ENCODE data around the gene MPC1.
"Not testable (repeated sequence)": the region's sequence is repeated elsewhere in the genome, so short reads cannot be mapped to it uniquely, and the experiment has no call there.

The MPC1 gene

DNA sequence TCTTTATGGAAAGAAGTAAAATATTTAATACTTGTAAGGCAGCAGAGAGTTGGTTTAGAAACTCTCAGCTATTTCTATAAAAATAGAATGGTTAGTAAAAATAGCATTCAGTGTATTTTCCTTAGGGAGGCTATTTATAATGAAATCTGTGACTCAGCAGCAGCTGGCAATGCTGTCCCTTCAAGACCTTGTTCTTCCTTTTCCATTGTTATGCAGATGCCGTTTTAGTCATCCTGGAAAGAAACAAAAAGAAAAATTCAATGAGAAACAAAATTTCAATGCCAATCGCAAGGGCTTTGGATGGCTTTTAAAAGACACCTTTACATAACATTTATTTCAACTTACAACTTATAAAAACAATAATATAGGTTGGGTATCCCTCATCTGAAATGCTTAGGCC, 17.5 kb downstream of the MPC1 start:
- no peak for DNase-seq (ENCODE audit: low read depth in 1 of 2, low spot score in 1 of 2)
- in situ Hi-C loops (cut with HindIII; ENCODE audit: low pct_unique_long_range_greater_than_20kb, low sequenced_read_pairs): no loop called here
- TF ChIP-seq JUND (IDR thresholded peaks at IDR 0.05; ENCODE audit: low read depth): no peak

- in situ Hi-C loops (cut with HindIII; ENCODE audit: low pct_unique_long_range_greater_than_20kb, low sequenced_read_pairs): no loop called here
- DNase-seq (ENCODE audit: low read depth in 1 of 2, low spot score in 1 of 2): no peak
- no peak for TF ChIP-seq JUND (IDR thresholded peaks at IDR 0.05; ENCODE audit: low read depth)
Observed at GRCh38 chr6:166364456-166364855, 18.3 kb downstream of the MPC1 start.

DNA sequence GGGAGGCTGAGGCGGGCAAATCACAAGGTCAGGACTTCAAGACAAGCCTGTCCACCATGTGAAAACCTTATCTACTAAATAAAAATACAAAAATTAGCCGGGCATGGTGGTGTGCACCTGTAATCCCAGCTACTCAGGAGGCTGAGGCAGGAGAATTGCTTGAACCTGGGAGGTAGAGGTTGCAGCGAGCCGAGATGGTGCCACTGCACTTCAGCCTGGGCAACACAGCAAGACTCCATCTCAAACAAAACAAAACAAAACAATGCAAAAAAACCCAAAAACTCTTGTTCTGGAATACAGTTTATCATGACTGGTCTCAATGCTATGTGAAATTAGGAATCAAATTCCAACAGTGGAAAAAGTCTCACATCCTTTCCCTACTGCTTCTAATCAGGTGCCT, 20.3 kb downstream of the MPC1 start:
- in situ Hi-C loops (cut with HindIII; ENCODE audit: low pct_unique_long_range_greater_than_20kb, low sequenced_read_pairs); DNase-seq (ENCODE audit: low read depth in 1 of 2, low spot score in 1 of 2): not testable (repeated sequence)

- TF ChIP-seq JUND (IDR thresholded peaks at IDR 0.05; ENCODE audit: low read depth): no peak
- in situ Hi-C loops (cut with HindIII; ENCODE audit: low pct_unique_long_range_greater_than_20kb, low sequenced_read_pairs): no loop called here
- DNase-seq (ENCODE audit: low read depth in 1 of 2, low spot score in 1 of 2): peak in 1 of 2 experiments; percentile 34
Observed at GRCh38 chr6:166361077-166361429, 21.7 kb downstream of the MPC1 start.

DNA sequence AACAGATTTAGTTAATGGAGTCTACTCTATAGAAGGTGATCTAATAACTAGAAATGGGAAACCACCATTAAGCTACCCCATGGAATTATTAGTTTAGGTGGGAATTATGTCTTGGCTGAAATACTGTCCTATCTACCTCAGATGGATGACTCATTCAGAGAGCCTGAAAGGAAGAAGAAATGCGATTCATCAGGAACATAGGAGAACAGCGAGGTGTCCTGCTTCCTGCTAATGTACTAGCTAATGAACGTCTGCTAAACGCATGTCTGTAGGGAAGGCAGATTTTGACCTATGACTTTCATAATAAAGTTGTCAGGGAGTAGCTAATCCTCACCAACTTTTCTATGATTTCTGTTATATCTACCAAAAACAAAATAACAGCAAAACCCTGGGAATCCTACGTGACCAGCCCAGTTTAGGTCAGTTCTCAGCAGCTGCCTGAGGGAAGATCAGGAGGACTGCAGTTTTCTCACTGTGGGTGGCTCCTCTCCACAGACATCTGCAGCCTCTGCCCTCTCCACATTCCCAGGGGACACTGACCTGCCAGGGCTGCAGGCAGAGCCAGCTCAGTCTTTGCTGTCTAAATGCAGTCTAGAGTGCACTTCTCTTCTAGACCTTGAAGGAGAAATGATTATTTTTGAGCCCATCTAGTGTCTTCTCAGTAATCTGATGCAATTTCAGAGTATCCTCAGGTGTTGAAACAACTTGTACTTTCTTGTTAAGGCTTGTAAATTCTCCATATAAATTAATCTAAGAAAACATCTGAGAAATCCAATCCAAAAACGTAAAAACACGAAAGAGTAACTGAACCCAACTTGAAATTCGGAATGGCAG, 22.3 kb downstream of the MPC1 start:
- no peak for TF ChIP-seq JUND (IDR thresholded peaks at IDR 0.05; ENCODE audit: low read depth)
- in situ Hi-C loops (cut with HindIII; ENCODE audit: low pct_unique_long_range_greater_than_20kb, low sequenced_read_pairs): no loop called here
- no peak for DNase-seq (ENCODE audit: low read depth in 1 of 2, low spot score in 1 of 2)

DNA sequence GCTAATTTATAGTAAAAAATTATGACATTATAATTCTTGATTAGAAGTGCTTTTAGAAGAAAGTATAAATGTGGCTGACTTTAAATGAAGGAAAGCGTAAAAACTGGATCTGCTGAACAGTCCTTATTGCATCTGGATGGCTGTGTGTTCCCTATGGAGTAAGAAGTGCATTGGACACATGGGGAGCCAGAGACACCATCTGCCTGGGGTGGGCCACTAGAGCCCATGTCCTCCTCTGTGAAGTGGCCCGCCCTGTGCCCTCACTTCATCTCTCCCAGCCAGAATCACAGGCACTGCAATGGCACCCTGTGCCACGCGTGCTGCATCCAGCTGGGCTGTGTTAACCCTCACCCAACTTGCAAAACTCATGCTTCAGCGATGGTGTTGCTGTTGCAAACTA, 27.2 kb downstream of the MPC1 start:
- DNase-seq (ENCODE audit: low read depth in 1 of 2, low spot score in 1 of 2): no peak
- no peak for TF ChIP-seq JUND (IDR thresholded peaks at IDR 0.05; ENCODE audit: low read depth)
- in situ Hi-C loops (cut with HindIII; ENCODE audit: low pct_unique_long_range_greater_than_20kb, low sequenced_read_pairs): no loop called here

DNA sequence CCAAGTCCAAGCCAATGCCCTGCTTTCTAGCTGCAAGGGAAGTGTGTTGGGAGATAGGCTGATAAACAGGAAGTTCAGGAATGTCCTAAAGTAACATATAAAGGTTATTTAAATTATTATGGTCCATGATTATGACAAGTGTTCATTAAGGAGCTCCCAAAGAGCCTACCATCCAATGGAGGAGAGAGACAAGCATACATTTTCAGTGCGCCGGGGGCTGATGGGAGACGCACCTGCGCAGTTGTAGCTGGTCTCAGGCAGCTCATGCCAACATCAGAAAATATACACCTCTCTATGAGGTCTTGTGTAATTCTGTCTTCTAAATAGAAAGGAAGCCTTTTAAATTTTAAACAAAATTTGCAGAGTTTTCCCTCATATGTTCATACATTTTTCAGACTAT, 27.8 kb downstream of the MPC1 start:
- DNase-seq (ENCODE audit: low read depth in 1 of 2, low spot score in 1 of 2): no peak
- in situ Hi-C loops (cut with HindIII; ENCODE audit: low pct_unique_long_range_greater_than_20kb, low sequenced_read_pairs): no loop called here
- TF ChIP-seq JUND (IDR thresholded peaks at IDR 0.05; ENCODE audit: low read depth): no peak

GRCh38 chr6:166354143-166354542, 28.6 kb downstream of the MPC1 start:
- in situ Hi-C loops (cut with HindIII; ENCODE audit: low pct_unique_long_range_greater_than_20kb, low sequenced_read_pairs): no loop called here
- DNase-seq (ENCODE audit: low read depth in 1 of 2, low spot score in 1 of 2): no peak
- TF ChIP-seq JUND (IDR thresholded peaks at IDR 0.05; ENCODE audit: low read depth): no peak

DNA sequence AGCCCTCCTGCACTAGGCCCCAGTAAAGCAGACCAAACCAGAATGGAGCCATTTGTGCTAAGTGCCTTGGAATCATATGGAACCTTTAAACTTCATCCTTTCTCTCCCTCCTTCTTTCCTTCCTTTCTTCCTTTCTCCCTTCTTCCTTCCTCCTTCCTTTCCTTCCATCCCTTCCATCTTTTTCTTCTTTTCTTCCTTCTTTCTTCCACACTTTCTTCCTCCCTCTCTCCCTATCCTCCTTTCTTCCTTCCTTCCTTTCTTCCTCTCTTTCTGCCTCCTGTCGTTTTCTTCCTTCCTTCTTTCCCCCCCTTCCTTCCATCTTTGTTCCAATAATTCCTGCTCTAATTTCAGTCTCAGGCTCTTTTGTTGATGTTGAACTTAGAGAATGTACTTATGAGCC, 29.2 kb downstream of the MPC1 start:
- DNase-seq (ENCODE audit: low read depth in 1 of 2, low spot score in 1 of 2): no peak
- in situ Hi-C loops (cut with HindIII; ENCODE audit: low pct_unique_long_range_greater_than_20kb, low sequenced_read_pairs): no loop called here
- no peak for TF ChIP-seq JUND (IDR thresholded peaks at IDR 0.05; ENCODE audit: low read depth)

DNA sequence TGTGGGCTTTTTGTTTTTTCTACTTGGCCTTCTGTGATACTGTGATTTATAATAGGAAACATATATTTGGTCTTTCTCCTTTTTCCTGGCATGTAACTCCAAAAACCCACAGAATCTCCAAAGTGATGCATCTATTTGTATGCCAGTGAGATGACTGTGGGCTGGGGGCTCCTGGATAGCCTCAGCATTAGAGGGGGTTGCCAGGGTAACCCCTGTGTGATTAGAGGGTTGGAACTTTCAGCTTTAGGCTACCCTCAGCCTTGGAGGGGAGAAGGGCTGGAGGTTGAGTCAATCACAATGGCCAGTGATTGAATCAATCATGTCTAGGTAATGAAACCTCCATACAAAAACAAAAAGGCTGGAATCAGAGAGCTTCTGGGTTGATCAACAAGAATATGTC, 29.8 kb downstream of the MPC1 start:
- TF ChIP-seq JUND (IDR thresholded peaks at IDR 0.05; ENCODE audit: low read depth): no peak
- no peak for DNase-seq (ENCODE audit: low read depth in 1 of 2, low spot score in 1 of 2)
- in situ Hi-C loops (cut with HindIII; ENCODE audit: low pct_unique_long_range_greater_than_20kb, low sequenced_read_pairs): no loop called here

DNA sequence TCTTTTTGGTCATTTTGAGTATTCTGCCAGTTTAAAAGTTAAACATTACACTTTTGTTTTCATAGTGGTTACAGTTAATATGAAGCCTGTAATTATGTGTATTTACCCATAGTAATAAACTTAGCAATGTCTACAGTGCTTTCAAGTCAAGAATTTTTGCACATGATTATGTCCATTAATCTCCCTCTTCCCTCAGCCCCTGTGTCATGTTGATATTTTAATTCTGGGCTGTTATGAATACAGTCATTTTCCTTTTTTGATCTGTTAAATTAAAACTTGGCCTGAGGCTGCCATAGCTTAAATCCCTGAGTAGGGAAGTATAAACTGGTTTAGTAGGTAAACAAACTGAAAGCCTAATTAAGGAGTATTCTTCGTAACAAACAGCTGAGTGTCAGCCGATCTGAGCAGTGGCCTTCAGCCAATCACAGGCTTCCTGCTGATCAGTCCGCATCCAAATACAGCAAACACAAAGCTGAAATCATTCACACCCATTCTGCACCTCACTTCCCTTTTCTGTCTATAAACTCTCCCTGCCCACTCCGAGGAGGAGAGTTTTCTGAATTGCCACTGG, 30.9 kb downstream of the MPC1 start:
- in situ Hi-C loops (cut with HindIII; ENCODE audit: low pct_unique_long_range_greater_than_20kb, low sequenced_read_pairs): no loop called here
- peak; percentile 33 to 49 for DNase-seq (ENCODE audit: low read depth in 1 of 2, low spot score in 1 of 2)
- no peak for TF ChIP-seq JUND (IDR thresholded peaks at IDR 0.05; ENCODE audit: low read depth)

DNA sequence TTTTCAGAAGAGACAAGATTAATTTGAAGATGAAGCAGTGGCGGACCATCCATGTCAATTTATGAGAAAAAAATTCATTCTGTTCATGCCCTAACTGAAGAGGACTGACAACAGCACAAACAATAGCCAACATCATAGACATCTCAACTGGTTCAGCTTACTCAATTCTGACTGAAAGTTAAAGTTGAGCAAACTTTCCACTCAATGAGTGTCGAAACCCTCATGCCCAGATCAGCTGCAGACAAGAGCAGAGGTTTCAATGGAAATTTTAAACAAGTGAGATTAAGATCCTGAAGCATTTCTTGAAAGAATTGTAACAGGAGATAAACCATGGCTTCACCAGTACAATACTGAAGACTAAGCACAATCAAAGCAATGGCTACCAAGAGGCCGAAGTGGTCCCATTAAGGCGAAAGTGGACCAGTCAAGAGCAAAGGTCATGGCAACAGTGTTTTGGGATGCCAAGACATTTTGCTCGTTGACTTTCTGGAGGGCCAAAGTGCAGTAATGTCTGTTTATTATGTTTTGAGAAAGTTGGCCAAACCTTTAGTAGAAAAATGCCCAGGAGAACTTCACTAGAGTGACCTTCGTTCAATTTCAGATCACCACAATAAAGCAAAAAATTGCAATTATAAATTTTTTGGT, 34.3 kb downstream of the MPC1 start:
- no peak for TF ChIP-seq JUND (IDR thresholded peaks at IDR 0.05; ENCODE audit: low read depth)

DNA sequence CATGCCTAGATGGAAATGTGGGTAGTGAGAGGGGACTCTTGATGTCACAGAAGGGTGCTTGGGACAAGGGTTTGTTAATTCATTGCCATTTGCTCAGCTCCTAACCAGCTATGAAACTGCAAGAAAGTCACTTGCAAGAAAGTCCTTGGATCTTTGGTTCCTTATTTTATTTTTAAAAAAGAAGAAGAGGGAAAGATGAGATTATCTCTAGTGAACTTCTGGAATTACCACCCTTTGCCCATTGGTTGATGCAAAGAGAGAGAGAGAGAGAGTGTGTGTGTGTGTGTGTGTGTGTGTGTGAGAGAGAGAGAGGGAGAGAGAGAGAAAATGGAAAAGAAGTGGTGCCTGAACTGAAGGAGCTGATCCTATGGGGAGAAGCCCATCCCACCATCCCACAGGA, 35.8 kb downstream of the MPC1 start:
- in situ Hi-C loops (cut with HindIII; ENCODE audit: low pct_unique_long_range_greater_than_20kb, low sequenced_read_pairs): no loop called here
- no peak for TF ChIP-seq JUND (IDR thresholded peaks at IDR 0.05; ENCODE audit: low read depth)
- no peak for DNase-seq (ENCODE audit: low read depth in 1 of 2, low spot score in 1 of 2)

More for the DNA sequence above, 34.3 kb downstream of the MPC1 start:
- no peak for DNase-seq (ENCODE audit: low read depth in 1 of 2, low spot score in 1 of 2)
- in situ Hi-C loops (cut with HindIII; ENCODE audit: low pct_unique_long_range_greater_than_20kb, low sequenced_read_pairs): no loop called here
